ENCODE results near the gene OPN4.

OPN4 gene

DNA sequence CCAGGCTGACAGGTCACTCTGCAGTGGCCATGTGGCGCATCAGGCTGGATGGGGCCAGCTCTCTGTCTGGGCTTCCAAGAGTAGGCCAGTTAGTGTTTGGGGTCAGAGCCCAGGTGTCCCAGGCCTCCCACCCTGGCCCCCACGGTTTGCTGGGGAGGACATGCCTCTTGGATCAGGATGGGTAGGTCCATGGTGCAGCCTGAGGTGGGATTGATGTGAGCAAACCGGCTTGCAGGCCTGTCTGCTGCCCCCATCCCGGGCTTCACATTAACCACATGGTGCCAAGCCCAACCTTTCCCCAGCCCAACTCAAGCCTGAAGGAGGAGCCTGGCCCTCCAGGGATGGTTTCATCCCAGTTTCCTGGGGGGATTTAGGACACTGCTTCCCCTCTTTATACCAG lies 53.2 kb downstream of the OPN4 start:
- ChIA-PET POLR2A (ENCODE audit: low non-redundant PET) (no interaction called here), CTCF (interaction anchor here (0.6 kb wide), 1 partner anchor 184 kb away, joined by 5 read pairs; no protein-coding TSS in a partner anchor)
- TF ChIP-seq, protein P1, sequence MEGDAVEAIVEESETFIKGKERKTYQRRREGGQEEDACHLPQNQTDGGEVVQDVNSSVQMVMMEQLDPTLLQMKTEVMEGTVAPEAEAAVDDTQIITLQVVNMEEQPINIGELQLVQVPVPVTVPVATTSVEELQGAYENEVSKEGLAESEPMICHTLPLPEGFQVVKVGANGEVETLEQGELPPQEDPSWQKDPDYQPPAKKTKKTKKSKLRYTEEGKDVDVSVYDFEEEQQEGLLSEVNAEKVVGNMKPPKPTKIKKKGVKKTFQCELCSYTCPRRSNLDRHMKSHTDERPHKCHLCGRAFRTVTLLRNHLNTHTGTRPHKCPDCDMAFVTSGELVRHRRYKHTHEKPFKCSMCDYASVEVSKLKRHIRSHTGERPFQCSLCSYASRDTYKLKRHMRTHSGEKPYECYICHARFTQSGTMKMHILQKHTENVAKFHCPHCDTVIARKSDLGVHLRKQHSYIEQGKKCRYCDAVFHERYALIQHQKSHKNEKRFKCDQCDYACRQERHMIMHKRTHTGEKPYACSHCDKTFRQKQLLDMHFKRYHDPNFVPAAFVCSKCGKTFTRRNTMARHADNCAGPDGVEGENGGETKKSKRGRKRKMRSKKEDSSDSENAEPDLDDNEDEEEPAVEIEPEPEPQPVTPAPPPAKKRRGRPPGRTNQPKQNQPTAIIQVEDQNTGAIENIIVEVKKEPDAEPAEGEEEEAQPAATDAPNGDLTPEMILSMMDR (conservative IDR thresholded peaks at IDR 0.05; ENCODE audit: low read depth) = no peak

DNA sequence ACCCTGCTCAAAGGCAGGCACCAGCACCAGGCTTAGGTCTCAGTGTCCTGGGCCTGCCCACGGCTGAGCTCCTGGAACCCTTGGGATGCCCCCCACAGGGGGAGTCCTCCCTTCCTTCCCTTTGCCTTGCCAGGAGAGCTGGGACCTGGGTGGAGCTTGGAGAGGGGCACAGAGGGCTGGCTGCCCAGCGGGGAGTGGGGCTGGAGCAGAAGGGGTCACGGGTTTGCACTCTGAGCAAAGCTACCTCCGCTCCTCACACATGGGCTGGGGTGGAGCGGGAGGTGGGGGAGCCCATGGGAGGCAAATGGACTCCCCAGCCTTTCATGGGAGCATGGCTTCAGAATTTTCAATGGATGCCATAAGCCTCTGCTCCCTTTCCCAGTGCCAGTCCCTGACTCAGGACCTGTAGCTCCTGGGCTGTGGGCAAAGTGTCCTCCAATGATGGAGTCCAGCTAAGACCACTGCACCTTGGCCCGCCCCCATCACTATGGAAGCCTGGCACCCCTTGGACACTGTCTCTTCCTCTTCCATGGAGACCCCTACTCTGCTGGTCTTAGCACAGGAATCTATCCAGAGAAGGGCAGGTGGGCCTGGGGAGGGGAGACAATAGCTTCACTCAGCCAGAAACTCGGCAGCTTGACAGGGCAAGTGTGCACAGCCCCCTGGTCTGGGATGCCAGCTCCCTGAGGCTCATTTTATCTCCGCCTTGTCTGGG lies 53.9 kb downstream of the OPN4 start:
- no peak for DNase-seq (ENCODE audit: low spot score)
- POLR2A ChIA-PET (ENCODE audit: low non-redundant PET) = interaction anchor here (0.5 to 1.0 kb wide), 4 partner anchors 27 to 270 kb away, joined by 3 to 4 read pairs (median 3); partner anchors contain the start of gene BMPR1A
- CTCF ChIA-PET = interaction anchor here (0.5 to 0.9 kb wide), 3 partner anchors 25 to 192 kb away, joined by 3 to 4 read pairs (median 4); no protein-coding TSS in a partner anchor
- H3K27ac ChIP-seq = no peak overlapping the region
- TF ChIP-seq, protein P1 (conservative IDR thresholded peaks at IDR 0.05; ENCODE audit: low read depth) = no peak

More for the DNA sequence above, 53.2 kb downstream of the OPN4 start:
- DNase-seq (ENCODE audit: low spot score) = no peak
- no peak overlapping the region for H3K27ac ChIP-seq

DNA sequence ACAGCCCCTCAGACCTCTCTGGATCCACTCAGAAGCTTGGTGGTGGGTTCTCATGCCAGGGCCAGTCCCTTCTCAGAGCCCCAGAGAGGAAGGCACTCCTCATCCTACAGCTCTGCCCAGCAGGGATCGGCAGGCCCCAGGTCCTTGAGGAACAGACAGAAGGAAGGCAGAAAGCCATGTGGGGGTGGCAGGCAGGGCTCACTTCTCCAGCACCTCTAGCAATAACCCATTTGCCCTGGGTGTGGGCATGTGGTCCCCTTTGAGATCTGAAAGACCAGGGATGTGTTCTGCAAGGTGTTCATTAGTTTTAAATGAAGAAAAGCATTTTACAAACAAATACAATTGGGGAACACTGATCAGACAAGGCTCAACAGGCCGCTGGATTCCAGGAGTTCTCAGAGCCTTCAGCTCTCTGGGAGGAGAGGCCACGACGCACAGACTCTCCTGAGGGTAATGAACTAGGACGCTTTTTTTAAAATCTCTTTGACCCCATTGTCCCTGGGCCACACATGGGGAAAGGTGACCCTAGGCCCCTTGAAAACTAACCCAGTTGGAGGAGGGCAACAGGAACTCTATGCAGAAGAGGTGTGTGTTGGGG lies 54.5 kb downstream of the OPN4 start:
- ChIA-PET POLR2A (ENCODE audit: low non-redundant PET) (interaction anchor here (0.5 to 1.0 kb wide), 3 partner anchors 26 to 270 kb away, joined by 3 to 4 read pairs (median 3); partner anchors contain the start of gene BMPR1A), CTCF (interaction anchor here (0.5 to 0.9 kb wide), 4 partner anchors 15 to 191 kb away, joined by 3 to 4 read pairs (median 4); no protein-coding TSS in a partner anchor)
- DNase-seq (ENCODE audit: low spot score) = no peak
- H3K27ac ChIP-seq = no peak overlapping the region
- TF ChIP-seq, protein P1 (conservative IDR thresholded peaks at IDR 0.05; ENCODE audit: low read depth) = no peak

DNA sequence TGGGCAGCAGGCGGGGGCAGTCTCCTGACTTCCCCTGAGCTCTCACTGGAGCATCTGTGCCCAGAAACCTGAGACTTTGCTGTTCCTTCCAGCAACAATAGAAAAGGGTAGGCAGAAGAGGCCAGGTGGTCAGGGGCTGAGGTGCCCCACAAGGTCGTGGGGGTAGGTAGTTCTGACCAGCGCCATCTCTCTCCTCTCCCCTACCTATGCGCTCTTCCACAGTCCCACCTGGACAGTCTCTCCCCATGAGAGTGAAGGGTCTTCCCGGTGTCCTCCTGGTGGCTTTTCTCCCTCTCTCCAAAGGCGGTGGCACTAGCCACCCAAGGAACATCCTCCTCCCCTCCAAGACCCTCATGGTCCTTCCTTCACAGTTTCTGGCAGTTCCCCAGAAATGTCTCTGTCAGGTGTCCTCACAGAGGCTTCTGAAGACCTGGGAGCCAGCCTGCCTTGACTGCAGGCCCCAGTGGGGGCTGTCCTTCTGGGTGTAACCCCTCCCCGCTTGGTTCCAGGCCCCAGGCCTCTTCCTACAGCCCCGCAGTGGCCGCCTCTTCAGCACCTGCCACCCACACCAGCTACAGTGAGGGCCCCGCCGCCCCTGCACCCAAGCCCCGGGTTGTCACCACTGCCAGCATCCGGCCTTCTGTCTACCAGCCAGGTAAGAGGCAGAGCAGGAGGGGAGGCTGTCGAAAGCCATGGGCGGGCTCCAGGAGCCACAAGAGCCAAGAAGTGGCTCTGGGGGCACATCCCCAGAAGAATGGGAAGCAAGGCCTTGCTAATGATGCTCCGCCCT lies 55.2 kb downstream of the OPN4 start:
- ChIA-PET CTCF (interaction anchor here (0.6 kb wide), 2 partner anchors 15 to 126 kb away, joined by 3 to 4 read pairs; no protein-coding TSS in a partner anchor), POLR2A (ENCODE audit: low non-redundant PET) (interaction anchor here (0.8 kb wide), 1 partner anchor 251 kb away, joined by 3 read pairs; no protein-coding TSS in a partner anchor)
- TF ChIP-seq, protein P1 (conservative IDR thresholded peaks at IDR 0.05; ENCODE audit: low read depth) = no peak
- no peak for DNase-seq (ENCODE audit: low spot score)
- H3K27ac ChIP-seq = no peak overlapping the region

DNA sequence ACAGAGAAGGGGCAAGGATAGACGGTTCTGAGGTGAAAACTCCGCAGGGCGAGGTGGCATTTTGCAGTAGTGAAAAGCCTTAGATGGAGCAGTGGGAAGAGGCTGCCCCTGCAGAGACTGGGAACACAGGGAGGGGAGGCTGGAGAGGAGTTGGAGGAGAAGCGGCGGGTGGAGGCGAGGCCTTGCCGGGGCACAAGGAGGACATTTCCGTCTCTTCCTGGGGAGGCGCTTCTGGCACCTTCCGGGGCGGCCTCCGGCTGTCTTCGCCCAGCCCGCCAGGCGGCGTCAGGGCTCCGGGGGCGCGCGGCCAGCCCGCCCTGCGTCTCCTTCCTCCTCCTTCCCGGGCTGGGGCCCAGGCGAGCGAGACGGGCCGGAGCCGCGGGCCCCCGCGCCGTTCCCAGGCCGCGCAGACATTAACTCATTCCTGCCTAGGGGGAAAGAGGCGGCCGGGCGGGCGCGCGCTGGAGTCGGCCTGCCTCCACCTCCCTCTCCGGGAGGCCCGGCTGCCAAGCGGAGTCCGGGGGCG lies 56.7 kb downstream of the OPN4 start:
- ChIA-PET POLR2A (ENCODE audit: low non-redundant PET) (interaction anchor here (1.5 to 1.6 kb wide), 2 partner anchors 42 to 45 kb away, joined by 5 read pairs; partner anchors contain the start of gene BMPR1A), CTCF (interaction anchor here (1.4 kb wide), 1 partner anchor 188 kb away, joined by 3 read pairs; no protein-coding TSS in a partner anchor)
- peak overlapping the region; percentile 87 for H3K27ac ChIP-seq

More for the DNA sequence above, 56.7 kb downstream of the OPN4 start:
- TF ChIP-seq, protein P1 (conservative IDR thresholded peaks at IDR 0.05; ENCODE audit: low read depth) = peak; percentile 86
- DNase-seq (ENCODE audit: low spot score) = peak; percentile 91

All from RWPE1 (cell line).